K562 (cell line): Measurements from ENCODE around the gene SRMS. TPM values are rescaled to one million over a fixed set of nuclear protein-coding genes. Genes with fewer than 3 reads are reported as not detected.
A peak's percentile ranks its signal among the peaks of the same experiment; 100 is the strongest.

Experiments
- ATAC-seq: fragments of 200-7000 bp; cut with Tn5 transposase; 3 replicates; pipeline ENCODE4 v1.9.1; 2020; ENCODE audit warnings: moderate library complexity
- BruUV-seq: library from RNA; stranded (reverse); fragments of 400-500 nt; replicated peaks from 2 replicates; lab custom pipeline; 2021; lab: Mats Ljungman, UMichigan
- CTCF ChIA-PET: fragments of 300-600 bp; formaldehyde crosslinking; extraction: SDS; loops from one replicate; lab custom pipeline; 2021; ENCODE audit warnings: low intra/inter-chr PET ratio; lab: Yijun Ruan, JAX
- POLR2A ChIA-PET: fragments of 300-600, 350-650 bp; sonication (Branson Sonifier 250); formaldehyde crosslinking; extraction: SDS; loops from one replicate; lab custom pipeline; 2021; ENCODE audit warnings: antibody characterized with exemption, inconsistent platforms; lab: Yijun Ruan, JAX
- DNase-seq, 4 experiments: peaks; one replicate each; pipeline versions ENCODE4 v3.0.0 to v3.0.0-alpha.2; 2011 to 2018; ENCODE audit warnings: low spot score in 3 of 4, mixed read lengths in 3 of 4; ENCODE audit errors: extremely low read depth in 1 of 4
- FAIRE-seq: peaks from 2 replicates; lab custom pipeline; 2011; peaks lifted over from hg19 to GRCh38; lab: Jason Lieb, UNC
- H2AFZ ChIP-seq: 2 replicates; pipeline ENCODE4 v1.6.0; 2011; ENCODE audit warnings: low read depth, low read length, control low read depth, inconsistent platforms
- H3K27ac ChIP-seq: fragments of 200-600 bp; 3 replicates; pipeline ENCODE4 v1.8.0; 2011; ENCODE audit warnings: low read depth, mild to moderate bottlenecking, control low read depth, inconsistent platforms, low read length, moderate library complexity, mixed read lengths; ENCODE audit errors: extremely low read depth
- H3K27me3 ChIP-seq, 2 experiments: fragments of 300-600 bp in 1 of 2; 2 replicates in 1 of 2; 3 replicates in 1 of 2; pipeline versions ENCODE4 v1.6.0 to v1.8.0; 2011; ENCODE audit warnings: inconsistent platforms in 2 of 2, low read length in 2 of 2, mild to moderate bottlenecking in 1 of 2, mixed read lengths in 1 of 2, moderate library complexity in 1 of 2; ENCODE audit not compliant: control insufficient read depth in 2 of 2, insufficient read depth in 2 of 2
- H3K36me3 ChIP-seq: fragments of 300-600 bp; 3 replicates; pipeline ENCODE4 v1.8.0; 2011; ENCODE audit warnings: mild to moderate bottlenecking, low read length, inconsistent platforms; ENCODE audit not compliant: control insufficient read depth, insufficient read depth
- H3K4me1 ChIP-seq, 2 experiments: fragments of 200-600 bp in 1 of 2; replicated peaks in 1 of 2; 2 replicates in 1 of 2; 3 replicates in 1 of 2; pipeline versions ENCODE4 v1.5.1 to v1.8.0; 2011; ENCODE audit warnings: inconsistent platforms in 2 of 2, low read length in 2 of 2, mild to moderate bottlenecking in 1 of 2, mixed read lengths in 1 of 2, moderate library complexity in 1 of 2; ENCODE audit not compliant: control insufficient read depth in 2 of 2, insufficient read depth in 2 of 2
- H3K4me2 ChIP-seq: 2 replicates; pipeline ENCODE4 v1.6.1; 2011; ENCODE audit warnings: low read length, control low read depth, inconsistent platforms, mixed read lengths; ENCODE audit not compliant: insufficient read depth
- H3K4me3 ChIP-seq: fragments of 200-600 bp; sonication (generic), shearing (Covaris generic); 2 replicates; pipeline ENCODE4 v1.5.1; 2016; ENCODE audit warnings: control low read depth, inconsistent platforms
- H3K79me2 ChIP-seq: fragments of 200-600 bp; 3 replicates; pipeline ENCODE4 v1.8.0; 2011; ENCODE audit warnings: low read length, inconsistent platforms; ENCODE audit not compliant: control insufficient read depth, insufficient read depth
- H3K9ac ChIP-seq, 2 experiments: 2 replicates each; pipeline versions ENCODE4 v1.6.0 to v1.6.1; 2011; ENCODE audit warnings: low read depth in 2 of 2, low read length in 2 of 2, control low read depth in 1 of 2, inconsistent platforms in 1 of 2, mild to moderate bottlenecking in 1 of 2, mixed read lengths in 1 of 2; ENCODE audit not compliant: insufficient read depth in 1 of 2
- H3K9me1 ChIP-seq: one replicate; pipeline ENCODE4 v1.6.0; 2011; ENCODE audit warnings: inconsistent platforms, mild to moderate bottlenecking, low read length, moderate library complexity; ENCODE audit not compliant: control insufficient read depth, insufficient read depth
- H3K9me3 ChIP-seq: replicated peaks from 2 replicates; pipeline ENCODE4 v1.5.1; 2011; ENCODE audit warnings: low read depth, low read length, inconsistent platforms; ENCODE audit not compliant: control insufficient read depth, insufficient read depth
- H4K20me1 ChIP-seq: replicated peaks from 2 replicates; pipeline ENCODE4 v1.6.1; 2011; ENCODE audit warnings: low read length, inconsistent platforms, mixed read lengths; ENCODE audit not compliant: control insufficient read depth, insufficient read depth
- COPS2 ChIP-seq: fragments of 450-650 bp; conservative IDR thresholded peaks from 2 replicates; pipeline ENCODE4 v1.6.1; 2016; ENCODE audit warnings: mild to moderate bottlenecking, moderate library complexity
- ESRRA ChIP-seq: fragments of 450-650 bp; IDR thresholded peaks from 2 replicates; pipeline ENCODE4 v1.6.1; 2014; ENCODE audit warnings: low read depth, mild to moderate bottlenecking, moderate library complexity, borderline replicate concordance
- GABPA ChIP-seq: fragments of 200-800 bp; sonication (Bioruptor generic); conservative IDR thresholded peaks from 2 replicates; pipeline ENCODE4 v1.6.1; 2016; ENCODE audit warnings: low read depth, missing genetic modification characterization, missing compliant biosample characterization
- MIER1 ChIP-seq: fragments of 450-650 bp; IDR thresholded peaks from 2 replicates; pipeline ENCODE4 v1.6.1; 2016; ENCODE audit warnings: antibody characterized with exemption, mild to moderate bottlenecking, low read depth
- NR1H2 ChIP-seq: sonication (generic); formaldehyde crosslinking; IDR thresholded peaks from 2 replicates; pipeline ENCODE4 v1.4.0; 2020; ENCODE audit warnings: mild to moderate bottlenecking, missing genetic modification reagents
- NR3C1 ChIP-seq: sonication (generic); formaldehyde crosslinking; IDR thresholded peaks from 2 replicates; pipeline ENCODE4 v1.8.1; 2022; ENCODE audit warnings: missing genetic modification reagents
- PCBP1 ChIP-seq: fragments of 200-400 bp; formaldehyde crosslinking; IDR thresholded peaks from 2 replicates; pipeline ENCODE4 v1.6.1; 2018; ENCODE audit warnings: mild to moderate bottlenecking, low read depth, low read length; ENCODE audit not compliant: poor library complexity, severe bottlenecking
- POLR2G ChIP-seq: fragments of 200-400 bp; formaldehyde crosslinking; IDR thresholded peaks from 2 replicates; pipeline ENCODE4 v1.6.1; 2017; ENCODE audit warnings: low read depth, mild to moderate bottlenecking, antibody characterized with exemption, low read length, moderate library complexity
- RNF2 ChIP-seq: sonication (generic); IDR thresholded peaks from 2 replicates; pipeline ENCODE4 v1.6.1; 2016
- ZBTB1 ChIP-seq: sonication (generic); formaldehyde crosslinking; IDR thresholded peaks from 2 replicates; pipeline ENCODE4 v1.8.1; 2023; ENCODE audit warnings: missing genetic modification reagents, low read depth, mild to moderate bottlenecking, borderline replicate concordance
- ZKSCAN1 ChIP-seq: fragments of 150-350 bp; IDR thresholded peaks from 2 replicates; pipeline ENCODE4 v1.6.1; 2016; ENCODE audit warnings: low read depth, low read length
- ZNF143 ChIP-seq: sonication (generic); formaldehyde crosslinking; IDR thresholded peaks from 2 replicates; pipeline ENCODE4 v1.9.0; 2022; ENCODE audit warnings: mild to moderate bottlenecking, missing genetic modification reagents
- WGBS: fragments of 100-300 bp; shearing (Covaris generic); methylation state at CpG from one replicate; pipeline ENCODE4 v1.1.6; 2016; ENCODE audit warnings: low coverage, mixed read lengths; ENCODE audit not compliant: insufficient coverage; ENCODE audit errors: missing lambda C conversion rate; 5-methylcytosine and 5-hydroxymethylcytosine counted together
- in situ Hi-C: fragments of 300-500 bp; cut with MboI; formaldehyde crosslinking; loops from 4 replicates; pipeline ENCODE4 v1.15.0; 2018; ENCODE audit warnings: inconsistent platforms, mixed read lengths
- intact Hi-C: fragments of 100-400 bp; cut with micrococcal nuclease; formaldehyde crosslinking; loops from 2 replicates; pipeline ENCODE4 v1.14.2; 2022
- polyA plus RNA-seq, 8 experiments: library from polyadenylated mRNA; depleted of rRNA in 4 of 8; stranded (reverse) in 5 of 8; unstranded in 3 of 8; fragments of >200 nt; fragmentation: Nextera tagmentation in 2 of 8; fragmentation: Illumina TruSeq in 1 of 8; extraction: Ambion mirVana in 2 of 8; extraction: Trizol in 1 of 8; gene quantifications; 2 replicates each; pipeline versions ENCODE4 v1.2.1 to v1.2.3, GENCODE V29; 2011 to 2014; ENCODE audit warnings: inconsistent platforms in 1 of 8, missing spikeins in 1 of 8
- total RNA-seq, 7 experiments: library from RNA; depleted of rRNA in 6 of 7; stranded (reverse); fragments of >200 nt in 6 of 7; fragmentation: Illumina TruSeq in 2 of 7; extraction: Trizol in 2 of 7; gene quantifications; 2 replicates each; pipeline versions ENCODE4 v1.2.1 to v1.2.3, GENCODE V29; 2011 to 2021; ENCODE audit warnings: low replicate concordance in 1 of 7
- TF ChIP-seq, protein P1 (sequence below): sonication (generic); formaldehyde crosslinking; IDR thresholded peaks from 2 replicates; pipeline ENCODE4 v1.8.0; 2022; ENCODE audit warnings: mild to moderate bottlenecking, missing genetic modification reagents
- TF ChIP-seq, protein P2 (sequence below): fragments of 450-650 bp; formaldehyde crosslinking; IDR thresholded peaks from 2 replicates; pipeline ENCODE4 v1.4.0; 2022; ENCODE audit warnings: mild to moderate bottlenecking, moderate library complexity
- TF ChIP-seq, protein P3 (sequence below): sonication (generic); formaldehyde crosslinking; IDR thresholded peaks from 2 replicates; pipeline ENCODE4 v1.8.1; 2023; ENCODE audit warnings: mild to moderate bottlenecking, missing genetic modification reagents
- TF ChIP-seq, protein P4 (sequence below): fragments of 200-800 bp; sonication (Bioruptor generic); IDR thresholded peaks from 2 replicates; pipeline ENCODE4 v1.6.1; 2017; ENCODE audit warnings: missing genetic modification characterization, missing compliant biosample characterization

The SRMS gene
- total and polyA plus RNA-seq, 9 of the 15 experiments (the other 6 are each of a cell fraction or from before 2014, with no cell fraction given): 0.07 TPM; not detected in 8

DNA sequence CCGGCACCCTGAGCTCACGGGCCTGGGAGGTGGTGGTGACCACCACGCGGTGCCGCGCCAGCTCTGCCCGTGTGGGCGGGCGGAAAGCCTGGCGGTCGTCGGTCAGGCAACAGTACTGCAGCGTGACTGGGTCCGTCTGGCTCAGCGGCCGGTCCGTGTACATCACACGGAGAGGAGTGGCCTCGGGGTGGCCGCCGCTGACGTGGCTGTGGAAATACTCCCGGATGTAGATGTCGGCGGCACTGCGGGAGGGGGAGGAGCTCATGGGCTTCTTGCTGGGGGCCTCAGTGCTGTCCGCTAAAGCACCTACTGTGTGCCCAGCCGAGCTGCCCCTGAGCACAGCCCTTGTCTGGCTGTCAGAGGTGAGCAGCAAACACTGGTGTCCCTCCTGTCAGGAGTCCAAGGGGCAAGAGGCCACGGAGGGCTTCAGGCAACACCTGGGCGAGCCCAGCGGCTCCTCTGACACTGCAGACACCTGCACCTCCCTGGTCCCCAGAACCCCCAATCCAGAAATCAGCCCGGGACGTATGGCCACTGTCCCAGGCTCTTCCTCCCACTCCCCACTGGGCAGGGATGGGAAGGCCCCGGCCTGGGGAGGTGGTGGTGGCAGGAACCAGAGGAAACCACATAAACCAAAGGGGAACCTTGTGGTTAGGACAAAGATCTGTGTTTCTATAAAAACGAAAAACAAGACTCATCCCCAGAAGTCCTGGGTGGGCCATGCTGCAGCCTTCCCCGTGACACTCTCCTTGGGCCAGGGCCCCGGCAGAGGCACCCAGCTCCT, 20.0 kb upstream of the SRMS start:
- H3K27ac ChIP-seq: no peak overlapping the region
- no peak for FAIRE-seq
- H3K4me2 ChIP-seq: no peak overlapping the region
- no peaks in the 10 kb centered on the region for H3K36me3 ChIP-seq
- intact Hi-C loops (no loop called here), in situ Hi-C loops (no loop called here)
- H3K4me3 ChIP-seq: no peak overlapping the region
- no peak for DNase-seq
- H4K20me1 ChIP-seq: no peaks in the 10 kb centered on the region
- no peaks in the 10 kb centered on the region for H3K9me1 ChIP-seq
- peaks cover 0 to 24% of the 10 kb centered on the region in 2 experiments; a peak in 2 of 5 replicates for H3K27me3 ChIP-seq
- ChIA-PET POLR2A (interaction anchor here (0.6 to 1.0 kb wide), 3 partner anchors 10 to 198 kb away, joined by 3 read pairs; no protein-coding TSS in a partner anchor), CTCF (interaction anchor here (0.6 kb wide), 1 partner anchor 127 kb away, joined by 3 read pairs; no protein-coding TSS in a partner anchor)
- H2AFZ ChIP-seq: no peak overlapping the region
- H3K9me3 ChIP-seq: no peaks in the 10 kb centered on the region
- no TSS peak for BruUV-seq
- peak; percentile 17; the same call in 2 of the 3 replicates for ATAC-seq
- H3K79me2 ChIP-seq: no peaks in the 10 kb centered on the region
- peaks cover 0 to 91% of the 10 kb centered on the region in 2 experiments; a peak in 3 of 5 replicates for H3K4me1 ChIP-seq
- 37% methylated on average over 26 of the region's 37 CpGs for WGBS
- H3K9ac ChIP-seq: peak overlapping the region in 1 of 2 experiments; percentile 52; a peak in 2 of 4 replicates
- 0 out of 2 replicates have a peak, but pooled peaks have one; percentile 13 for TF ChIP-seq NR3C1 (CRISPR knock-in tag)
- TF ChIP-seq COPS2: no peak
- no peak for TF ChIP-seq NR1H2
- TF ChIP-seq, protein P1, sequence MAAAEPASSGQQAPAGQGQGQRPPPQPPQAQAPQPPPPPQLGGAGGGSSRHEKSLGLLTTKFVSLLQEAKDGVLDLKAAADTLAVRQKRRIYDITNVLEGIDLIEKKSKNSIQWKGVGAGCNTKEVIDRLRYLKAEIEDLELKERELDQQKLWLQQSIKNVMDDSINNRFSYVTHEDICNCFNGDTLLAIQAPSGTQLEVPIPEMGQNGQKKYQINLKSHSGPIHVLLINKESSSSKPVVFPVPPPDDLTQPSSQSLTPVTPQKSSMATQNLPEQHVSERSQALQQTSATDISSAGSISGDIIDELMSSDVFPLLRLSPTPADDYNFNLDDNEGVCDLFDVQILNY (CRISPR knock-in tag): 0 out of 2 replicates have a peak, but pooled peaks have one; percentile 28
- no peak for TF ChIP-seq ZNF143
- peak; percentile 25; the same call in 1 of the 2 replicates for TF ChIP-seq GABPA (tag)
- peak; percentile 53; the same call in 1 of the 2 replicates for TF ChIP-seq RNF2
- peak; percentile 50; the same call in 1 of the 2 replicates for TF ChIP-seq ESRRA
- TF ChIP-seq POLR2G: peak; percentile 52
- TF ChIP-seq PCBP1: peak; percentile 43
- TF ChIP-seq, protein P2, sequence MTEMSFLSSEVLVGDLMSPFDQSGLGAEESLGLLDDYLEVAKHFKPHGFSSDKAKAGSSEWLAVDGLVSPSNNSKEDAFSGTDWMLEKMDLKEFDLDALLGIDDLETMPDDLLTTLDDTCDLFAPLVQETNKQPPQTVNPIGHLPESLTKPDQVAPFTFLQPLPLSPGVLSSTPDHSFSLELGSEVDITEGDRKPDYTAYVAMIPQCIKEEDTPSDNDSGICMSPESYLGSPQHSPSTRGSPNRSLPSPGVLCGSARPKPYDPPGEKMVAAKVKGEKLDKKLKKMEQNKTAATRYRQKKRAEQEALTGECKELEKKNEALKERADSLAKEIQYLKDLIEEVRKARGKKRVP (CRISPR knock-in tag): no peak
- peak; percentile 97 for TF ChIP-seq ZKSCAN1
- TF ChIP-seq MIER1: no peak
- peak; percentile 67; the same call in 1 of the 2 replicates for TF ChIP-seq ZBTB1 (CRISPR knock-in tag)
- TF ChIP-seq, protein P3, sequence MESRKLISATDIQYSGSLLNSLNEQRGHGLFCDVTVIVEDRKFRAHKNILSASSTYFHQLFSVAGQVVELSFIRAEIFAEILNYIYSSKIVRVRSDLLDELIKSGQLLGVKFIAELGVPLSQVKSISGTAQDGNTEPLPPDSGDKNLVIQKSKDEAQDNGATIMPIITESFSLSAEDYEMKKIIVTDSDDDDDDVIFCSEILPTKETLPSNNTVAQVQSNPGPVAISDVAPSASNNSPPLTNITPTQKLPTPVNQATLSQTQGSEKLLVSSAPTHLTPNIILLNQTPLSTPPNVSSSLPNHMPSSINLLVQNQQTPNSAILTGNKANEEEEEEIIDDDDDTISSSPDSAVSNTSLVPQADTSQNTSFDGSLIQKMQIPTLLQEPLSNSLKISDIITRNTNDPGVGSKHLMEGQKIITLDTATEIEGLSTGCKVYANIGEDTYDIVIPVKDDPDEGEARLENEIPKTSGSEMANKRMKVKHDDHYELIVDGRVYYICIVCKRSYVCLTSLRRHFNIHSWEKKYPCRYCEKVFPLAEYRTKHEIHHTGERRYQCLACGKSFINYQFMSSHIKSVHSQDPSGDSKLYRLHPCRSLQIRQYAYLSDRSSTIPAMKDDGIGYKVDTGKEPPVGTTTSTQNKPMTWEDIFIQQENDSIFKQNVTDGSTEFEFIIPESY: peak; percentile 77
- TF ChIP-seq, protein P4, sequence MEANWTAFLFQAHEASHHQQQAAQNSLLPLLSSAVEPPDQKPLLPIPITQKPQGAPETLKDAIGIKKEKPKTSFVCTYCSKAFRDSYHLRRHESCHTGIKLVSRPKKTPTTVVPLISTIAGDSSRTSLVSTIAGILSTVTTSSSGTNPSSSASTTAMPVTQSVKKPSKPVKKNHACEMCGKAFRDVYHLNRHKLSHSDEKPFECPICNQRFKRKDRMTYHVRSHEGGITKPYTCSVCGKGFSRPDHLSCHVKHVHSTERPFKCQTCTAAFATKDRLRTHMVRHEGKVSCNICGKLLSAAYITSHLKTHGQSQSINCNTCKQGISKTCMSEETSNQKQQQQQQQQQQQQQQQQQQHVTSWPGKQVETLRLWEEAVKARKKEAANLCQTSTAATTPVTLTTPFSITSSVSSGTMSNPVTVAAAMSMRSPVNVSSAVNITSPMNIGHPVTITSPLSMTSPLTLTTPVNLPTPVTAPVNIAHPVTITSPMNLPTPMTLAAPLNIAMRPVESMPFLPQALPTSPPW (CRISPR knock-in tag): peak; percentile 41; the same call in 1 of the 2 replicates
